ENCODE results near the gene AKAP8L. TPM values are rescaled to one million over a fixed set of nuclear protein-coding genes. Genes with fewer than 3 reads are reported as not detected.

The AKAP8L gene
- total and polyA plus RNA-seq, 9 of the 15 experiments (the other 6 are each of a cell fraction or from before 2014, with no cell fraction given): 2.4 to 116 (median 70.7) TPM

GRCh38 chr19:15330801-15331418 is 87.9 kb downstream of the AKAP8L start (continued):
- TF ChIP-seq HNRNPH1 (optimal IDR thresholded peaks at IDR 0.05; ENCODE audit: low read depth, low read length) (no peak), EP400 (IDR thresholded peaks at IDR 0.05) (no peak), KDM1A (IDR thresholded peaks at IDR 0.05) (no peak), HNRNPLL (IDR thresholded peaks at IDR 0.05; ENCODE audit: low read depth, low read length, poor library complexity, severe bottlenecking) (no peak), ZNF76 (CRISPR knock-in tag; IDR thresholded peaks at IDR 0.05; ENCODE audit: borderline replicate concordance) (no peak), TARDBP (IDR thresholded peaks at IDR 0.05) (no peak), ETS2 (tag; IDR thresholded peaks at IDR 0.05; ENCODE audit: borderline replicate concordance, poor library complexity, severe bottlenecking) (no peak), ZFP91 (CRISPR knock-in tag; IDR thresholded peaks at IDR 0.05) (no peak), THAP12 (CRISPR knock-in tag; IDR thresholded peaks at IDR 0.05) (no peak), FOS (IDR thresholded peaks at IDR 0.05; ENCODE audit: extremely low read depth, insufficient read length) (no peak), ZNF644 (tag; IDR thresholded peaks at IDR 0.05; ENCODE audit: low read depth) (no peak), ELF2 (CRISPR knock-in tag; IDR thresholded peaks at IDR 0.05) (no peak), BRF2 (IDR thresholded peaks at IDR 0.05; ENCODE audit: borderline replicate concordance, insufficient read depth, insufficient read length) (no peak), ZNF766 (CRISPR knock-in tag; conservative IDR thresholded peaks at IDR 0.05) (no peak), ZNF639 (CRISPR knock-in tag; conservative IDR thresholded peaks at IDR 0.05 in 1 of 2, IDR thresholded peaks at IDR 0.05 in 1 of 2) (no peak), SMARCA4 (IDR thresholded peaks at IDR 0.05) (0 out of 2 replicates have a peak, but pooled peaks have one; percentile 30), ZFX (CRISPR knock-in tag; IDR thresholded peaks at IDR 0.05) (peak; percentile 21; the same call in 1 of the 2 replicates), CBFA2T3 (IDR thresholded peaks at IDR 0.05) (no peak), ZNF589 (CRISPR knock-in tag; IDR thresholded peaks at IDR 0.05; ENCODE audit: low read depth) (no peak), SLC30A9 (CRISPR knock-in tag; IDR thresholded peaks at IDR 0.05) (no peak), ZNF232 (CRISPR knock-in tag; IDR thresholded peaks at IDR 0.05) (no peak), SMAD4 (CRISPR knock-in tag; conservative IDR thresholded peaks at IDR 0.05) (no peak)
